A673 (cell line): ENCODE results near the gene CACNA2D3.

Experiments
- CTCF ChIP-seq: fragments of 300-800, 200-600 bp; sonication (generic); conservative IDR thresholded peaks from 2 replicates; pipeline ENCODE4 v1.5.1; 2017; ENCODE audit warnings: low read depth, mild to moderate bottlenecking, antibody characterized with exemption, low read length, moderate library complexity, mixed read lengths
- EZH2 ChIP-seq: fragments of 200-600 bp; sonication (generic); IDR thresholded peaks from 2 replicates; pipeline ENCODE4 v1.6.1; 2017; ENCODE audit warnings: borderline replicate concordance, low read depth, mild to moderate bottlenecking, mixed read lengths, antibody characterized with exemption, low read length; ENCODE audit not compliant: poor library complexity, severe bottlenecking

GRCh38 chr3:54619531-54619930, 497.2 kb downstream of the CACNA2D3 start:
- TF ChIP-seq CTCF (no peak), EZH2 (no peak)
